Activated CD4-positive, alpha-beta T cell treated with anti-CD3 and anti-CD28 coated beads, Interleukin-2, amount 50 U/mL, for 48 hours (primary cell): ENCODE results near the gene SCYL2.

ENCODE experiments used
- DNase-seq, 2 experiments: peaks; one replicate each; pipeline ENCODE4 v3.0.0-alpha.2; 2020

The SCYL2 gene

DNA sequence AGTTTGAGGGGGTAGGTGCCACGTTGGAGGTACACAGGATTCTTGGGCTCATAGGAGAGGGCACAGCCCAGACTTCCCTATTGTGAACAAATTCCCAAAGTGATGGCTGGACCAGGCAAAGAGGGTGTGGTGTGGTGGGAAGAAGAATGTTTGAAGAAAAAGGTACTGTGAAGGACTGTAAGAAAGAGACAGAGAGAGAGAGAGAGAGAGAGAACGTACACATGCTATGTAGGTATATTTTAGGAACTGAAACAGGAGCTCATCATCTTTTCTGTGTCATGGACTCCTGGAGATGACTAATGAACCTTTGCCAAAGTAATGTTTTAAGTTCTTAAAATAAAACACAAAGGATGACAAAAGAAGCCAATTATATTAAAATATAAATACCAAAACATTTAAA, 114.4 kb downstream of the SCYL2 start:
- DNase-seq: no peak

DNA sequence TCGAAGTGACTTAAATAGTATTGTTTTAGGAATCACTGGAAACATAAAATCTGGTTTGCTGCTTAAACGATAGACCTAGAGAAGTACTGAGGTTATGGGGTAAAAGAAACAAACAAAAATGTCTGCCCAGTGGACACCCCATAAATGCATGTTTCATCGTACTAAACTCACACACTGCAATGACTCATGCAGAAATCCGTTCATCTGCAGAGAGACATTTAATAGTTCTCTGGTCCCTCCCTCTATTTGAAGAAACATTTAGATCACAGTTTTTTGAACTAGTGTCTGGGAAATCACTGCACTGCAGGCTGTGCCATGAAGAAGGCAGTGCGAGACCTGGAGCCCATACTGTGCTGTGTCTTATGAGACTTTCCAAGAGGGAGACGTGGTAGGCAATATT, 115.4 kb downstream of the SCYL2 start:
- no peak for DNase-seq

DNA sequence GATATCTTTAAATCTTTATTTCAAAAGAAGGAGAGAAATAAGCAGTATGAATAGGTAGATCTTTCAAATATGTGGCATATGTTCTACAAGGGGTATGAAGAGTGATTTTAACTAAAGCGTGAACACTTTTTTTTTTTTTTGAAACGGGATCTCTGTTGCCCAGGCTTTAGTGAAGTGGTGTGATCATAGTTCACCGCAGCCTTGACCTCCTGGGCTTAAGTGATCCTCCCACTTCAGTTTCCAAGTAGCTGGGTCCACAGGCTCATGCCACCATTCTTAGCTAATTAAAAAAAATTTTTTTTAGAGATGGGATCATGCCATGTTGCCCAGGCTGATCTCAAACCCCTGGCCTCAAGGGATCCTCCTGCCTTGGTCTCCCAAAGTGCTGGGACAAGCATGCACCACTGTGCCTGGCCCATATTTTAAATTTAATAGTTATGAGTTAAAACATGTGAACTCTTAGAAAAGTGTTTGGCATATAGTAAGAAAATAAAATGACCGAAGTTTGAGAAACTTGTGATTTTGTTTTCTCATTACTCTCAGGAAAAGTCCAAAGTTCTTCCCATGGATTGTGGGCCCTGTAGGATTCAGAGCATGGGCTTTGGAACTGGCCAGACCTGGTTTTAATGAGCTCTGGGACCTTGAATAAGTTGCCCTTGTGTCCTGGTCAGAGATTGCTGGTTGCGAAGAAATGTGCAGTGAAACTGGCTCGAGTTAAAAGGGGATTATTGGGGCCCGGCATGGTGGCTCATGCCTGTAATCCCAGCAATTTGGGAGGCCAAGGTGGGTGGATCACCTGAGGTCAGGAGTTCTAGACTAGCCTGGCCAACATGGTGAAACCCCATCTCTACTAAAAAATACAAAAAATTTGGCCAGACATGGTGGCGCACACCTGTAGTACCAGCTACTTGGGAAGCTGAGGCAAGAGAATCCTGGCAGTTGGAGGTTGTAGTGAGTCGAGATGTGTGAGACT, 116.9 kb downstream of the SCYL2 start:
- DNase-seq: no peak

DNA sequence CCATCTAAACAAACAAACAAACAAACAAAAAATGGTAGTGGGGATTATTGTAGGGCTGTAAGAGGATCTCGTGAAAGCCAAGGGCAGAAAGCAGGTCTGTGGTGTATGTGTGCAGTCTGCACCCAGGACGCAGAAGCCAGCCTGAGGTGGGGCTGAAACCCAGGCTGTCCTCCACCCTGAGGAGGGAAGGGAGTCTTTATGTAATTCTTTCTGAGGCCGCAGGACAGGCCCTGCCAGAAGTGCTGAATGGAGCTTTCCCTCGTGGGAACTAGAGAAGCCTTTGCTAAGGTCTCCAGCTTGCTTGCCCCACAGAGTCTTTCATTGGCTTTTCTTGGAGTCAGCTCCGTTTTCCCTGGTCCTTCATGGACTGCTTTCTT, 117.6 kb downstream of the SCYL2 start:
- DNase-seq: no peak

DNA sequence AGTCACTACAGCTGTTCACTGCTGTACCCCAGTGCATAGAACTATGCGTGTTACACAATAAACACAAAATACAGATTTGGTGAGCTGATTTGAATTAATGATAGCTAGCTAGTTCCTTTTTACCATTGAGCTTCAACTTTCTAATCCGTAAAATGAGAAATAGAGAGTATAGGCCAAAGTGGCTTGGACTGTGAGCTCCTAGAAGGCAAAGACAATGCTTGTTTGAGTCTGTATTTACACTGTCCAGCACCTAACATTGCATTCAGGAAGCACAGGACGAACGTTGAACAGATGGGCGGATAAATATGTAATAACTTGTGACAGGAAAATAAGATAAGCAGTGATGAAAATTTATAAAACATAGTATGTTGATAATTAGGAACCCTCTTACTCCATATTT, 121.4 kb downstream of the SCYL2 start:
- DNase-seq: no peak
